ENCODE data around the gene ANKS1B. TPM values are rescaled to one million over a fixed set of nuclear protein-coding genes. Genes with fewer than 3 reads are reported as not detected.

Gene ANKS1B
- polyA plus RNA-seq, 1 experiment, result 0.27 TPM

GRCh38 chr12:98771811-98772752, 1212.7 kb downstream of the ANKS1B start:
- no peak for DNase-seq (ENCODE audit: low read depth)
- ChIA-PET POLR2A (no interaction called here), CTCF (no interaction called here)
- no peak overlapping the region for H3K4me3 ChIP-seq (ENCODE audit: low read depth, low read length)
- H3K27me3 ChIP-seq (ENCODE audit: control insufficient read depth, insufficient read depth, low read length), result no peaks in the 10 kb centered on the region
- TF ChIP-seq CTCF (IDR thresholded peaks at IDR 0.05; ENCODE audit: insufficient read depth, low read depth, low read length), result no peak
- H3K36me3 ChIP-seq (ENCODE audit: control insufficient read depth, insufficient read depth, low read length), result no peaks in the 10 kb centered on the region

- no peak for DNase-seq (ENCODE audit: low read depth)
- H3K27me3 ChIP-seq (ENCODE audit: control insufficient read depth, insufficient read depth, low read length), result no peaks in the 10 kb centered on the region
- ChIA-PET CTCF (interaction anchor here (1.3 kb wide), 1 partner anchor 31 kb away, joined by 3 read pairs; no protein-coding TSS in a partner anchor), POLR2A (no interaction called here)
- no peak for TF ChIP-seq CTCF (IDR thresholded peaks at IDR 0.05; ENCODE audit: insufficient read depth, low read depth, low read length)
- H3K4me3 ChIP-seq (ENCODE audit: low read depth, low read length), result no peak overlapping the region
- H3K36me3 ChIP-seq (ENCODE audit: control insufficient read depth, insufficient read depth, low read length), result no peaks in the 10 kb centered on the region
Observed at GRCh38 chr12:98770230-98770629, 1214.5 kb downstream of the ANKS1B start.

GRCh38 chr12:98769068-98769467, 1215.7 kb downstream of the ANKS1B start:
- ChIA-PET POLR2A (no interaction called here), CTCF (interaction anchor here (1.6 kb wide), 1 partner anchor 13 kb away, joined by 5 read pairs; no protein-coding TSS in a partner anchor)
- TF ChIP-seq CTCF (IDR thresholded peaks at IDR 0.05; ENCODE audit: insufficient read depth, low read depth, low read length), result no peak
- no peaks in the 10 kb centered on the region for H3K36me3 ChIP-seq (ENCODE audit: control insufficient read depth, insufficient read depth, low read length)
- no peak overlapping the region for H3K4me3 ChIP-seq (ENCODE audit: low read depth, low read length)
- no peak for DNase-seq (ENCODE audit: low read depth)
- H3K27me3 ChIP-seq (ENCODE audit: control insufficient read depth, insufficient read depth, low read length), result no peaks in the 10 kb centered on the region

- CTCF ChIA-PET, result interaction anchor here (1.0 kb wide), 1 partner anchor 20 kb away, joined by 3 read pairs; no protein-coding TSS in a partner anchor
- no peak for DNase-seq (ENCODE audit: low read depth)
- Histone ChIP-seq H3K27me3 (ENCODE audit: control insufficient read depth, insufficient read depth, low read length) (no peaks in the 10 kb centered on the region), H3K4me3 (ENCODE audit: low read depth, low read length) (no peak overlapping the region), H3K36me3 (ENCODE audit: control insufficient read depth, insufficient read depth, low read length) (no peaks in the 10 kb centered on the region)
- TF ChIP-seq CTCF (IDR thresholded peaks at IDR 0.05; ENCODE audit: insufficient read depth, low read depth, low read length), result no peak
- POLR2A ChIA-PET, result no interaction called here
Observed at GRCh38 chr12:98767248-98767647, 1217.5 kb downstream of the ANKS1B start.

- DNase-seq (ENCODE audit: low read depth), result no peak
- H3K27me3 ChIP-seq (ENCODE audit: control insufficient read depth, insufficient read depth, low read length), result no peaks in the 10 kb centered on the region; the same call in 1 of the 2 replicates
- CTCF ChIA-PET, result interaction anchor here (0.6 kb wide), 1 partner anchor 140 kb away, joined by 3 read pairs; no protein-coding TSS in a partner anchor
- TF ChIP-seq CTCF (IDR thresholded peaks at IDR 0.05; ENCODE audit: insufficient read depth, low read depth, low read length), result no peak
- H3K4me3 ChIP-seq (ENCODE audit: low read depth, low read length), result no peak overlapping the region
- POLR2A ChIA-PET, result no interaction called here
- no peaks in the 10 kb centered on the region for H3K36me3 ChIP-seq (ENCODE audit: control insufficient read depth, insufficient read depth, low read length)
Observed at GRCh38 chr12:98763656-98764055, 1221.1 kb downstream of the ANKS1B start.
